CD4-positive, alpha-beta T cell treated with Interleukin-1 beta for 1 hour (primary cell): ENCODE data around the gene ALPG.

Experiments used
- DNase-seq, 2 donors: peaks; one replicate each; pipeline ENCODE4 v3.0.0-alpha.2; 2020 to 2022

The ALPG gene

DNA sequence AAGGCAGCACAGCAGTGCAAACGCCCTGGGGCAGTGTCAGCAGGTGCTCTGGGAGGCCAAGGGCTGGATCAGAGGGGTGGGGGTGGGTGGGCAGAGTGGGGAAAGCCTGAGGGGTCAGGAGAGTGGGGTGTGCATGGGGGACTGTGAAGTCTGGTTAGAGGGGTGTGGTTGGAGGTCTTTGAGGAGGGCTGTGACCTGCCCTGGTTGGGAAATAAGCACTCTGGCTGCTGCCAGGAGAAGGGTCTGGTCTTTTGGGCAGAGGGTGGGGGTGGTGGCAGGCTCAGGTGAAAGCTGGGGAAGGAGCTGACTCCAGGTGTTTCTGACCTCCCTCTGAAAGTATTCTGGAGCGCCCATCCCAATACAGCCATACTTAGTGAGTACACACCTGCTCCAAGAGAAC lies 53.5 kb downstream of the ALPG start:
- DNase-seq, result no peak
